GM12892 (cell line): ENCODE results near the gene MTX3.
A peak's percentile ranks its signal among the peaks of the same experiment; 100 is the strongest.

Experiments
- DNase-seq: peaks from one replicate; pipeline ENCODE4 v3.0.0; 2011; ENCODE audit not compliant: insufficient read length
- FAIRE-seq: peaks from 2 replicates; lab custom pipeline; 2011; peaks lifted over from hg19 to GRCh38; lab: Jason Lieb, UNC
- POLR2A ChIP-seq: IDR thresholded peaks from 2 replicates; pipeline ENCODE4 v1.6.1; 2011; ENCODE audit warnings: low read depth, low read length, control low read depth
- POLR2AphosphoS5 ChIP-seq: IDR thresholded peaks from 2 replicates; pipeline ENCODE4 v1.6.1; 2011; ENCODE audit warnings: low read depth, low read length, control low read depth
- TAF1 ChIP-seq: IDR thresholded peaks from 2 replicates; pipeline ENCODE4 v1.6.1; 2011; ENCODE audit warnings: low read depth, mild to moderate bottlenecking, control low read depth, low read length, borderline replicate concordance

Gene MTX3

GRCh38 chr5:80010754-80011392 lies 19.8 kb upstream of the MTX3 start:
- no peak for DNase-seq
- FAIRE-seq: no peak

GRCh38 chr5:80008995-80009765 lies 18.1 kb upstream of the MTX3 start:
- DNase-seq: no peak
- TF ChIP-seq POLR2AphosphoS5 (no peak), POLR2A (no peak), TAF1 (no peak)
- no peak for FAIRE-seq

More at GRCh38 chr5:80010754-80011392, 19.8 kb upstream of the MTX3 start:
- TF ChIP-seq TAF1: no peak
- TF ChIP-seq POLR2AphosphoS5: no peak
- no peak for TF ChIP-seq POLR2A

DNA sequence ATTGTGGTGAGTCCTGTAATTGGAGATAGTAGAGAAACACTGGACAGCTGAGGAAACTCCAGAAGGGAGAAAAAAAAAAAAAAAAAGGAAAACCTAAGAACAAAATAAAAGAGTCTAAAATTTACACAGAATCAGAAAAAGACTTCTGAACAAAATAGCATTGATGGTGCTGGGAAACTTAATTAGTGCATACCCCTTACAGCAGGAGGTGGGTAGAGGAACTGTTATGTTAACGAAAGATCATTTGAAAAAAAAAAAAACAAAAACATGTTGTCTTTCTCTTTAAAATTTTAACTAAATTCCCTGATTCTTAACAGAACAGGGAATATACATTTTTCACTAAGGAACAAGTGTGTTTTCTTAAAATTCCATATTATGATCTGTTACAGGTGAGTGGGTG lies 11.6 kb upstream of the MTX3 start:
- FAIRE-seq (no peak), DNase-seq (no peak)
- TF ChIP-seq POLR2A (no peak), POLR2AphosphoS5 (no peak), TAF1 (no peak)

DNA sequence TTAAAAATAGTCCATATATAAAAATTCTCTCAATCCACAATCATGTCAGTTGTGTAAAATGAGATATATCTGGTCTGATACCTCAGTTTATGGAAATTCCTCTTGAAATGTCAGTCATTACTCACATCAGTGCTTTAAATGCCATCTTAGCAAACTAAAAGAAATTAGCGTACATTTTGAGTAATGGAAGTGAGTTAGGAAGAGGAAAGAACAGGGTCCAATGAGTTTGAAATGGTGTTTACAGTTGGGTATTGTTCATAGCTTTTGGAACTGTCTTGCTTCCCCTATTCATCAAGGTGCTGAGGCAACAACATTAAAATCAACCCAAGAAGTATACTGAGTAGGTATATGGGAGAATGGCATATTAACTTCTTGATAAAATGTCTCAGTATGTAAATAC lies 8.7 kb upstream of the MTX3 start:
- no peak for DNase-seq
- TF ChIP-seq POLR2AphosphoS5 (no peak), TAF1 (no peak), POLR2A (no peak)
- peak; percentile 24 for FAIRE-seq

DNA sequence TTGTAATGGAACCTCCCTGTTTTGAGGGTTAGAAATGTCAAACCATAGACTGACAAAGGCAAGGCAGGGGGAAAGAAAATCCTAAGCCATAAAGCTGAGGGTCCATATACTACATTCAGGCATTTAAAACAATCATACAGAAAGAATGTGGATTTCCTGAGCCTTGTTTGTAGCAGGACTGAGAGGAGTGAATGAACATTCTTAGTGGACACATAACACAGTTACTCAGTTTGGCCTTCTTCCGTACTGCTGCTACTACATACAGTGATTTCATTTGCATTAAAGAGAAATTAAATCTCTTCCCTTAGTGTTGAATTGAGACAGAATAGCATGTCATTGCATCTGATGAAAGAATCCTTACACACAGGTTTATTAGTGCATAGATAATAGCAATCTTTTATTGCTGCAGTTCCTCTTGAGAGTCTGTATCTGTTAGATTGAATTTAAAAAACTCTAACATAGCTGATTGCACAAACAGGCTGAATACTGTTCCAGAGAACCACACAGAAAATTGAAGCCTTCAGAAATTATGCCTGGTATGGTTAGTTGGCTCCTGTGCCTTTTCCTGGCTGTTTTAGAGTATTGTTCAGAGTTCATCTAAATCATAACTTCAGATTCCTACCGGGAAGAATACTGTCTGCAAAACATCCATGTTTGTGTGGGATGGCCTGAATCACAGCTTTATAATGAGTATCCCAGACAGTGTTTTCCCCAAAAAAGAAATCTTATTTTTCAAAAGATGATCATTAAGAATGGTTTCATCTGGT lies 2.0 kb upstream of the MTX3 start:
- TF ChIP-seq POLR2A: no peak
- TF ChIP-seq TAF1: no peak
- TF ChIP-seq POLR2AphosphoS5: no peak
- DNase-seq (no peak), FAIRE-seq (peak; percentile 44)

DNA sequence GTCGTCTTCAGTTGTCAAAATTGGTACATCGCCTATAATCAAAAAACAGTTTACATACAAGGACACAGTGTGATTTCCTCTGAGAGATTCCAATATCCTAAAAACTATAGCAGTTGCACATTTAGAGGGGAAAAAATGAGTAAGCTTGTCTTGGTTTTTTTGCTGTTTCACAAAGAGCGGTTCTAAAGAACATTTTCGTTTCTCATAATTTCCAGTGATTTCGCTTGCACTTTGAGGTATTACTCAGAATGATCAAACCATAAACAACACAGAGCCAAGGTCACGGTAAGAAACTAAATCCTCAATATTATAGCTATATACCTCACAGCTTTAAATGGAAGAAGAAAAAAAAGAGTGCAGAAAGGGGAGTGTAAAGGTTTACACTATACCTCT lies 861 bp downstream of the MTX3 start:
- FAIRE-seq (peak; percentile 94), DNase-seq (peak; percentile 4)
- TF ChIP-seq POLR2AphosphoS5 (no peak), TAF1 (no peak), POLR2A (no peak)

GRCh38 chr5:79986260-79986659 lies 4.8 kb downstream of the MTX3 start:
- no peak for TF ChIP-seq TAF1
- TF ChIP-seq POLR2A: no peak
- no peak for TF ChIP-seq POLR2AphosphoS5
- FAIRE-seq (no peak), DNase-seq (no peak)

GRCh38 chr5:79985288-79985687 lies 5.8 kb downstream of the MTX3 start:
- TF ChIP-seq POLR2A (no peak), POLR2AphosphoS5 (no peak), TAF1 (no peak)
- DNase-seq (no peak), FAIRE-seq (no peak)

DNA sequence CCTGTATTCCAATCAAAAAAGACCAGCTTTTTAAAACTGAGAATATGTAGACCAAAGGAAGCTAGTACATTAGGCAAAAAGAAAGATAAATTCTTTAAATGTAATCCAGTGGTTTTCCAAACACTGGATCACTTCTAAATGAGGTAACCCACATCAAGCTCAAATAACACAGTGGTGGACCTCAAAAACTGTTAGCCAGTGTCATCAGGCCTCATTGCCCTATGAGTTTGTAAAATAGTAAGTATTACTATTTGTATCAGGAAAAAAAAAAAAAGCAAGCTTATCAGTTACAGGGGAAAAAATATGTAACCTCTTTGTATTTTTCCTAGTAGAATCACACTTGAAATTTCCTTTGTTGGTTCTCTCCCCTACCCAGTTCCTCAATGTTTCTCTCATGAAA lies 6.7 kb downstream of the MTX3 start:
- FAIRE-seq (no peak), DNase-seq (no peak)
- TF ChIP-seq POLR2AphosphoS5 (no peak), TAF1 (no peak), POLR2A (no peak)

DNA sequence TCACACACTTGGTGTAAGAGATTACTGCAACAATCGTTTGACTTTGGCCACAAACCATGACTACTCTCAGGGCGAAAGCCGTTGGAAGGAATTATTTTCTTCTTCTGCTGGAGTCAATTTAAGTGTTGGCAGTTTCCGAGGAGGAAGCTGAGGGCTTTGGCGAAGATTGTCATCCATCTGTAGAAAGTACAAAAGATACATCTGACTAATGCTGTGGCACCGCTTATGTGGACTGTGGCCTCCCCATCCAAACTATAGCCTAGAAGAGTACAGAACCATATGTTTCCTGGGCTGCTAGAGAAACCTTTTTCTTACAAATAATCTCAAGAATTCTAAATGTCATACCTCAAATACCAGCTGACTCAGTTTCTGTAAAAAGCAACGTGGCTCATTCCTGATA lies 7.4 kb downstream of the MTX3 start:
- FAIRE-seq: peak; percentile 5
- TF ChIP-seq POLR2A: no peak
- TF ChIP-seq TAF1: no peak
- TF ChIP-seq POLR2AphosphoS5: no peak
- DNase-seq: no peak

DNA sequence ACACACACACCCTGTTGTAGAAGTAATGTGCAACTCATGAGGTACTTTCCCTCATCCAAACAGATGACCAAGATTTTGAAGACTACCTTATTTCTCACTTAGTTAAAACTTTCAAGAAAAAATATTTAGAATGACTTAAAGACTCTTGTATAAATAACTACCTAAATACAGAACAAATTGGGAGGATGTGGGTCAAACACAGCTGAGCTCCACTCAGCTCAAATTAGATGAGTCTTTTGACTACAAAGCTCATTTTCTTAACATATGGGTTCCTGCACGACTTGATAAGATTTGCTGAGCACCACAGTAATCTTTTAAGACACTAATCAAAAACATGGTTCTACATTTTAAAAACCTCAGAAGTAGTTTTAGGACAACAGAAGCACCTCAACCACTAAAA lies 8.9 kb downstream of the MTX3 start:
- DNase-seq (no peak), FAIRE-seq (peak; percentile 61)
- TF ChIP-seq POLR2AphosphoS5: no peak
- TF ChIP-seq TAF1: no peak
- TF ChIP-seq POLR2A: no peak
